ENCODE data around the gene PCDH18. TPM values are rescaled to one million over a fixed set of nuclear protein-coding genes. Genes with fewer than 3 reads are reported as not detected.
"Not testable (repeated sequence)": the region's sequence is repeated elsewhere in the genome, so short reads cannot be mapped to it uniquely, and the experiment has no call there.

PCDH18 gene
- total RNA-seq, 1 donor from 2014 or later, result 4.9 TPM

- FAIRE-seq (peak; percentile 43), DNase-seq (ENCODE audit: low read depth) (no peak)
- Mint-ChIP-seq H3K9me3 (ENCODE audit: unreplicated experiment) (no peaks in the 10 kb centered on the region), H3K36me3 (ENCODE audit: low read depth, unreplicated experiment) (no peaks in the 10 kb centered on the region), H3K27ac (ENCODE audit: unreplicated experiment) (no peak overlapping the region), H3K4me1 (ENCODE audit: low read depth, unreplicated experiment) (peaks cover 10% of the 10 kb centered on the region), H3K27me3 (ENCODE audit: low read depth, unreplicated experiment) (no peaks in the 10 kb centered on the region), H3K4me3 (ENCODE audit: unreplicated experiment) (no peak overlapping the region)
- H4K20me1 ChIP-seq (ENCODE audit: insufficient read depth, low read length), result no peaks in the 10 kb centered on the region
- no peaks in the 10 kb centered on the region for H3K9me3 ChIP-seq (ENCODE audit: insufficient read depth, low read depth, low read length)
- no peaks in the 10 kb centered on the region for H3K36me3 ChIP-seq (ENCODE audit: insufficient read depth, low read length)
- no peaks in the 10 kb centered on the region for H3K27me3 ChIP-seq (ENCODE audit: insufficient read depth, low read length)
- no peaks in the 10 kb centered on the region for H3K79me2 ChIP-seq (ENCODE audit: insufficient read depth, low read length)
- TF ChIP-seq EZH2 (IDR thresholded peaks at IDR 0.05; ENCODE audit: insufficient read depth, low read length), result no peak
- TF ChIP-seq CTCF (IDR thresholded peaks at IDR 0.05; ENCODE audit: insufficient read depth, low read depth, low read length), result no peak
- H3K4me1 ChIP-seq (ENCODE audit: insufficient read depth, low read length), result peaks cover 9% of the 10 kb centered on the region
- no peak overlapping the region for H3K27ac ChIP-seq (ENCODE audit: low read depth, low read length)
- H3K9ac ChIP-seq (ENCODE audit: low read length), result no peak overlapping the region
- no peak overlapping the region for H3K4me2 ChIP-seq (ENCODE audit: low read length)
- no peak overlapping the region for H3K4me3 ChIP-seq (ENCODE audit: insufficient read depth, low read depth, low read length)
- H2AFZ ChIP-seq (ENCODE audit: low read depth, low read length), result no peak overlapping the region
Observed at GRCh38 chr4:137540356-137540755, 8.1 kb upstream of the PCDH18 start.

GRCh38 chr4:137538526-137538925, 6.2 kb upstream of the PCDH18 start:
- H3K4me3 ChIP-seq (ENCODE audit: insufficient read depth, low read depth, low read length), result no peak overlapping the region
- H3K27ac ChIP-seq (ENCODE audit: low read depth, low read length), result no peak overlapping the region
- TF ChIP-seq EZH2 (IDR thresholded peaks at IDR 0.05; ENCODE audit: insufficient read depth, low read length) (no peak), CTCF (IDR thresholded peaks at IDR 0.05; ENCODE audit: insufficient read depth, low read depth, low read length) (no peak)
- DNase-seq (ENCODE audit: low read depth) (no peak), FAIRE-seq (no peak)
- H3K27me3 Mint-ChIP-seq (ENCODE audit: low read depth, unreplicated experiment), result no peaks in the 10 kb centered on the region
- H3K4me2 ChIP-seq (ENCODE audit: low read length), result no peak overlapping the region
- no peak overlapping the region for H3K27ac Mint-ChIP-seq (ENCODE audit: unreplicated experiment)
- no peak overlapping the region for H2AFZ ChIP-seq (ENCODE audit: low read depth, low read length)
- H4K20me1 ChIP-seq (ENCODE audit: insufficient read depth, low read length), result no peaks in the 10 kb centered on the region
- no peaks in the 10 kb centered on the region for H3K9me3 Mint-ChIP-seq (ENCODE audit: unreplicated experiment)
- H3K4me3 Mint-ChIP-seq (ENCODE audit: unreplicated experiment), result no peak overlapping the region
- no peaks in the 10 kb centered on the region for H3K79me2 ChIP-seq (ENCODE audit: insufficient read depth, low read length)
- peaks cover 8% of the 10 kb centered on the region for H3K4me1 Mint-ChIP-seq (ENCODE audit: low read depth, unreplicated experiment)
- H3K9ac ChIP-seq (ENCODE audit: low read length), result no peak overlapping the region
- no peaks in the 10 kb centered on the region for H3K27me3 ChIP-seq (ENCODE audit: insufficient read depth, low read length)
- no peaks in the 10 kb centered on the region for H3K9me3 ChIP-seq (ENCODE audit: insufficient read depth, low read depth, low read length)
- H3K36me3 ChIP-seq (ENCODE audit: insufficient read depth, low read length), result no peaks in the 10 kb centered on the region
- no peaks in the 10 kb centered on the region for H3K36me3 Mint-ChIP-seq (ENCODE audit: low read depth, unreplicated experiment)
- peaks cover 8% of the 10 kb centered on the region for H3K4me1 ChIP-seq (ENCODE audit: insufficient read depth, low read length)

- H3K79me2 ChIP-seq (ENCODE audit: insufficient read depth, low read length); H3K27me3 ChIP-seq (ENCODE audit: insufficient read depth, low read length); H4K20me1 ChIP-seq (ENCODE audit: insufficient read depth, low read length); H3K4me3 Mint-ChIP-seq (ENCODE audit: unreplicated experiment); H3K4me2 ChIP-seq (ENCODE audit: low read length); H3K27ac ChIP-seq (ENCODE audit: low read depth, low read length); H3K4me3 ChIP-seq (ENCODE audit: insufficient read depth, low read depth, low read length); H3K4me1 Mint-ChIP-seq (ENCODE audit: low read depth, unreplicated experiment); H3K36me3 Mint-ChIP-seq (ENCODE audit: low read depth, unreplicated experiment); H3K27ac Mint-ChIP-seq (ENCODE audit: unreplicated experiment); H2AFZ ChIP-seq (ENCODE audit: low read depth, low read length); DNase-seq (ENCODE audit: low read depth); H3K36me3 ChIP-seq (ENCODE audit: insufficient read depth, low read length); H3K27me3 Mint-ChIP-seq (ENCODE audit: low read depth, unreplicated experiment); H3K9ac ChIP-seq (ENCODE audit: low read length); H3K9me3 ChIP-seq (ENCODE audit: insufficient read depth, low read depth, low read length); FAIRE-seq; H3K9me3 Mint-ChIP-seq (ENCODE audit: unreplicated experiment): not testable (repeated sequence)
- H3K4me1 ChIP-seq (ENCODE audit: insufficient read depth, low read length), result peaks cover 13% of the 10 kb centered on the region
Observed at GRCh38 chr4:137537807-137538206, 5.5 kb upstream of the PCDH18 start.

All from astrocyte (in vitro differentiated cells and primary cell).